Natural killer cell (primary cell): ENCODE data around the gene PKIB. TPM values are rescaled to one million over a fixed set of nuclear protein-coding genes. Genes with fewer than 3 reads are reported as not detected.

Experiments
- ATAC-seq, 3 donors: fragments of 150-1000 bp in 2 of 3; fragments of 200-7000 bp in 1 of 3; cut with Tn5 transposase; 1 replicate in 1 of 3; 2 replicates in 2 of 3; pipeline ENCODE4 v1.10.0; 2021; ENCODE audit warnings: mild to moderate bottlenecking in 2 of 3, moderate library complexity in 2 of 3
- DNase-seq, 2 donors: peaks; one replicate each; pipeline versions ENCODE4 v3.0.0 to v3.0.0-alpha.2; 2013 to 2021; ENCODE audit warnings: mixed read lengths in 1 of 2
- H3K27ac ChIP-seq: one replicate; pipeline ENCODE4 v1.5.1; 2013; ENCODE audit warnings: mild to moderate bottlenecking, low read length
- H3K27me3 ChIP-seq: one replicate; pipeline ENCODE4 v1.6.1; 2013; ENCODE audit warnings: low read length; ENCODE audit not compliant: control insufficient read depth, insufficient read depth
- H3K36me3 ChIP-seq: one replicate; pipeline ENCODE4 v1.6.1; 2013; ENCODE audit warnings: low read length; ENCODE audit not compliant: control insufficient read depth, insufficient read depth
- H3K4me1 ChIP-seq: one replicate; pipeline ENCODE4 v1.6.1; 2013; ENCODE audit warnings: low read length; ENCODE audit not compliant: control insufficient read depth, insufficient read depth
- H3K4me3 ChIP-seq: one replicate; pipeline ENCODE4 v1.5.1; 2013; ENCODE audit warnings: low read length
- H3K9me3 ChIP-seq: one replicate; pipeline ENCODE4 v1.6.1; 2013; ENCODE audit warnings: low read length; ENCODE audit not compliant: control insufficient read depth, insufficient read depth
- H3K27ac Mint-ChIP-seq, 2 donors: one replicate each; pipeline ENCODE4 v1.8.0; 2022; ENCODE audit warnings: mild to moderate bottlenecking in 2 of 2, mixed read lengths in 2 of 2, moderate library complexity in 1 of 2
- H3K27me3 Mint-ChIP-seq, 2 donors: one replicate each; pipeline ENCODE4 v1.8.0; 2022; ENCODE audit warnings: low read depth in 2 of 2, mixed read lengths in 2 of 2
- H3K36me3 Mint-ChIP-seq: one replicate; pipeline ENCODE4 v1.8.0; 2022; ENCODE audit warnings: mixed read lengths
- H3K4me1 Mint-ChIP-seq, 2 donors: one replicate each; pipeline ENCODE4 v1.8.0; 2022; ENCODE audit warnings: mixed read lengths in 2 of 2
- H3K4me3 Mint-ChIP-seq: one replicate; pipeline ENCODE4 v1.8.0; 2022; ENCODE audit warnings: mild to moderate bottlenecking, moderate library complexity, mixed read lengths
- H3K9me3 Mint-ChIP-seq, 2 donors: one replicate each; pipeline ENCODE4 v1.8.0; 2022; ENCODE audit warnings: mixed read lengths in 2 of 2
- WGBS: methylation state at CpG from one replicate; pipeline ENCODE4 v1.1.7; 2013; ENCODE audit warnings: missing lambda C conversion rate; ENCODE audit not compliant: insufficient coverage; 5-methylcytosine and 5-hydroxymethylcytosine counted together
- intact Hi-C: fragments of 100-400 bp; cut with micrococcal nuclease; formaldehyde crosslinking; loops from one replicate; pipeline ENCODE4 v1.14.2; 2022
- total RNA-seq, 4 donors: library from RNA; stranded (reverse); fragments of 120-200 nt in 1 of 4; gene quantifications; one replicate each; pipeline versions ENCODE4 v1.2.3 to v1.2.4, GENCODE V29; 2013 to 2022
- TF ChIP-seq, protein P1 (sequence below): fragments of 200-600 bp; IDR thresholded peaks from one replicate; pipeline ENCODE4 v1.8.0; 2022; ENCODE audit warnings: antibody characterized with exemption

The PKIB gene
- total RNA-seq, 3 donors from 2014 or later (not counting 1 experiment from before 2014, with no cell fraction given), result 0.95 TPM; not detected in 2

DNA sequence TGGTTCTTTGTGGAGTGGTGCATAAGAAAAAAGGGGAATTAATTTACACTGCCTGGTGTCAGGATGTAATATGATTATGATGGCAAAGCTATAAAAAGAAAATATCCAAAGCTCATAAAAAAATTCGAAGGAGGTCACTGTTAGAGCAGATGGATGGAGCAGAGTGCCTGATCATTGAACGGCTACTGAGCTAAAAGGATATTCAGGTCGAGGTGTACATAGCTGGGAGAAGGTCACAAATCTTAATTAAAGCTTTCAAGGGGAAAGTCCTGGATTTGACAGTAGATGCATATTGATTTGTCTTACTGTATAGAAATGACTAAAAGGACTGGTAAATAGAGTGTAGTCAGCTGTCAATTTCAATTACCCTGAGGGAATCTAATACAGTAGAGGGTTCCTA, 84.4 kb downstream of the PKIB start:
- no peak for ATAC-seq

DNA sequence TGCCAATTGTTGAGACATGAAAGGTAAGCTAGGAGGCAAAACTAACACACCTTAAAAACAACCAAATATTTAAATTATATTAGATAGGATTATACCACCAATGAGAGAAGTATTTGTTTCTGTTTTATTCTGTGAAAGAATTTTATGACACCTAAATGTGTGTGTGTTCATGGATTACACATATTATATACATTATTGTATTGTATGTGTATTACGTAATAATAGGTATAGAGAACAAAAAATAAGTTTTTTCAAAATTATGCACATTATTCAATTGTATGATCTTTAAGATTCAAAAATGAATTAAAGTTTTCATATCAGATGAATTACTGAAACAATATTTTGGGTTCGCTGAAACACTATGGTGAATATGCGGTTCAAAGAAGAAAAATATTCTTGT, 85.0 kb downstream of the PKIB start:
- Histone ChIP-seq H3K4me1 (no peaks in the 10 kb centered on the region), H3K27me3 (no peaks in the 10 kb centered on the region), H3K4me3 (no peak overlapping the region), H3K9me3 (no peaks in the 10 kb centered on the region), H3K27ac (no peak overlapping the region), H3K36me3 (no peaks in the 10 kb centered on the region)
- Mint-ChIP-seq H3K9me3 (peaks cover 4 to 5% of the 10 kb centered on the region in 2 donors), H3K4me1 (no peaks in the 10 kb centered on the region), H3K4me3 (no peak overlapping the region), H3K36me3 (no peaks in the 10 kb centered on the region), H3K27me3 (no peaks in the 10 kb centered on the region), H3K27ac (no peak overlapping the region)
- TF ChIP-seq, protein P1, sequence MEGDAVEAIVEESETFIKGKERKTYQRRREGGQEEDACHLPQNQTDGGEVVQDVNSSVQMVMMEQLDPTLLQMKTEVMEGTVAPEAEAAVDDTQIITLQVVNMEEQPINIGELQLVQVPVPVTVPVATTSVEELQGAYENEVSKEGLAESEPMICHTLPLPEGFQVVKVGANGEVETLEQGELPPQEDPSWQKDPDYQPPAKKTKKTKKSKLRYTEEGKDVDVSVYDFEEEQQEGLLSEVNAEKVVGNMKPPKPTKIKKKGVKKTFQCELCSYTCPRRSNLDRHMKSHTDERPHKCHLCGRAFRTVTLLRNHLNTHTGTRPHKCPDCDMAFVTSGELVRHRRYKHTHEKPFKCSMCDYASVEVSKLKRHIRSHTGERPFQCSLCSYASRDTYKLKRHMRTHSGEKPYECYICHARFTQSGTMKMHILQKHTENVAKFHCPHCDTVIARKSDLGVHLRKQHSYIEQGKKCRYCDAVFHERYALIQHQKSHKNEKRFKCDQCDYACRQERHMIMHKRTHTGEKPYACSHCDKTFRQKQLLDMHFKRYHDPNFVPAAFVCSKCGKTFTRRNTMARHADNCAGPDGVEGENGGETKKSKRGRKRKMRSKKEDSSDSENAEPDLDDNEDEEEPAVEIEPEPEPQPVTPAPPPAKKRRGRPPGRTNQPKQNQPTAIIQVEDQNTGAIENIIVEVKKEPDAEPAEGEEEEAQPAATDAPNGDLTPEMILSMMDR, result no peak
- intact Hi-C loops, result no loop called here
- DNase-seq, result no peak
- ATAC-seq, result no peak
- WGBS, result 67% methylated on average over 1 of the region's 3 CpGs

More for the DNA sequence above, 84.4 kb downstream of the PKIB start:
- H3K27me3 ChIP-seq, result no peaks in the 10 kb centered on the region
- H3K4me3 ChIP-seq, result no peak overlapping the region
- DNase-seq, result no peak
- H3K9me3 ChIP-seq, result no peaks in the 10 kb centered on the region
- H3K27ac ChIP-seq, result no peak overlapping the region
- TF ChIP-seq, protein P1, result no peak
- no peaks in the 10 kb centered on the region for H3K4me1 ChIP-seq
- H3K4me1 Mint-ChIP-seq, result no peaks in the 10 kb centered on the region
- no peaks in the 10 kb centered on the region for H3K36me3 Mint-ChIP-seq
- WGBS, result 77% methylated on average over 3 of the region's 3 CpGs
- H3K27ac Mint-ChIP-seq, result no peak overlapping the region
- H3K4me3 Mint-ChIP-seq, result no peak overlapping the region
- no peaks in the 10 kb centered on the region for H3K36me3 ChIP-seq
- intact Hi-C loops, result no loop called here
- H3K27me3 Mint-ChIP-seq, result no peaks in the 10 kb centered on the region
- H3K9me3 Mint-ChIP-seq, result peaks cover 4 to 5% of the 10 kb centered on the region in 2 donors

DNA sequence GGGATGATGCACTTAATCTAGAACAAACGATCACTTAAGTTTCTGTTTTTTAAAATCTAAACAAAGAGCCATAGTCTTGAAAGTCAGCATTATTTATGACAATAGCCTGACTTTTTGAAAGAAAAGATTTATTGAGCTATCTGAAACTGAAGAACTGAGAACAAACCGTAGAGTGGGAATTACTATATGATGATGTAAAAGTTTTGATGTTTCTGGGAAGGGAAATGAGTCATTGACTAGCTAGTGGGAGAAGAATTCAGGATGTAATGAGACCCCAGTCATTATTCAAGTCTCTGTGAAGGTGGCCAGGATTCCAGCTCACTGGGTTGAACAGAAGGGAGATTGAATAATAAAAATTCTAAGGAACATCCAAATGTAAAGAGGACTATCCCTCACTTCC, 85.9 kb downstream of the PKIB start:
- WGBS, result 65% methylated on average over 2 of the region's 2 CpGs
- TF ChIP-seq, protein P1, result no peak
- Mint-ChIP-seq H3K27me3 (no peaks in the 10 kb centered on the region), H3K4me1 (no peaks in the 10 kb centered on the region), H3K27ac (no peak overlapping the region), H3K36me3 (no peaks in the 10 kb centered on the region), H3K9me3 (peaks cover 4 to 5% of the 10 kb centered on the region in 2 donors), H3K4me3 (no peak overlapping the region)
- Histone ChIP-seq H3K27me3 (no peaks in the 10 kb centered on the region), H3K4me1 (no peaks in the 10 kb centered on the region), H3K4me3 (no peak overlapping the region), H3K27ac (no peak overlapping the region), H3K9me3 (no peaks in the 10 kb centered on the region), H3K36me3 (no peaks in the 10 kb centered on the region)
- intact Hi-C loops, result no loop called here
- ATAC-seq (no peak), DNase-seq (no peak)

DNA sequence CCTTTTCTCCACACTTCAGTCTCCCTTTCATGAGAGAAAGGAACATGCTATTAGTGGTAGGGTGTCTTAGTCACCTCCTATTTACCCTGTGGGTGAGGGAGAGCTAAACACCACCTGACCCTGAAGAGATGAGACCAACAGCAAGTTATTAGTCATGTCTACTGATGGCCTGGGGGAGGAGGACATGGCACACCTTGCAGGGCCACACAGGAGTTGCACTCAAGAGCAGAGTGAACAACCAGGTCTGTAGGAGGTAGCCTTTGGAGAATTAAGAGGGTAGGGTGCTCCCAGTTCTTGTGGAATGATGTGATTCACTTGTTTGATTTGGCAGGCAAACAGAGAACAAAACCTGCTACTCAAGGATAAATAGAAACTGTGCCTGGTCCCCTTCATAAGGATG, 86.6 kb downstream of the PKIB start:
- Histone ChIP-seq H3K4me3 (no peak overlapping the region), H3K27ac (no peak overlapping the region), H3K36me3 (no peaks in the 10 kb centered on the region), H3K27me3 (no peaks in the 10 kb centered on the region), H3K9me3 (no peaks in the 10 kb centered on the region), H3K4me1 (no peaks in the 10 kb centered on the region)
- no peaks in the 10 kb centered on the region for H3K36me3 Mint-ChIP-seq
- H3K9me3 Mint-ChIP-seq, result peaks cover 0 to 2% of the 10 kb centered on the region in 2 donors
- TF ChIP-seq, protein P1, result no peak
- DNase-seq, result no peak
- no peak overlapping the region for H3K4me3 Mint-ChIP-seq
- H3K4me1 Mint-ChIP-seq, result no peaks in the 10 kb centered on the region
- no peaks in the 10 kb centered on the region for H3K27me3 Mint-ChIP-seq
- no peak for ATAC-seq
- no peak overlapping the region for H3K27ac Mint-ChIP-seq
- intact Hi-C loops, result no loop called here
